NCI-H2196 (cell line): ENCODE measurements around the gene DDX1.
"Not testable (repeated sequence)": the region's sequence is repeated elsewhere in the genome, so short reads cannot be mapped to it uniquely, and the experiment has no call there.

Experiments used
- DNase-seq: peaks from one replicate; lab custom pipeline; 2025; ENCODE audit not compliant: unreplicated experiment; lab: John Stamatoyannopoulos, UW

Gene DDX1

GRCh38 chr2:15595342-15595905 is 3.8 kb downstream of the DDX1 start:
- DNase-seq: no peak

- DNase-seq: no peak
Observed at GRCh38 chr2:15595936-15596335, 4.3 kb downstream of the DDX1 start.

- DNase-seq: no peak
Observed at GRCh38 chr2:15596350-15596749, 4.7 kb downstream of the DDX1 start.

- no peak for DNase-seq
Observed at GRCh38 chr2:15596968-15597367, 5.3 kb downstream of the DDX1 start.

- no peak for DNase-seq
Observed at GRCh38 chr2:15599994-15600393, 8.3 kb downstream of the DDX1 start.

GRCh38 chr2:15601681-15602080 is 10.0 kb downstream of the DDX1 start:
- DNase-seq: no peak

GRCh38 chr2:15602393-15602792 is 10.7 kb downstream of the DDX1 start:
- DNase-seq: no peak

- DNase-seq: no peak
Observed at GRCh38 chr2:15603044-15603765, 11.5 kb downstream of the DDX1 start.

- no peak for DNase-seq
Observed at GRCh38 chr2:15603948-15604347, 12.3 kb downstream of the DDX1 start.

GRCh38 chr2:15605721-15606120 is 14.1 kb downstream of the DDX1 start:
- DNase-seq: no peak

GRCh38 chr2:15606481-15607441 is 15.1 kb downstream of the DDX1 start:
- no peak for DNase-seq

- no peak for DNase-seq
Observed at GRCh38 chr2:15607709-15608391, 16.2 kb downstream of the DDX1 start.

- DNase-seq: no peak
Observed at GRCh38 chr2:15608392-15608761, 16.7 kb downstream of the DDX1 start.

- DNase-seq: no peak
Observed at GRCh38 chr2:15609341-15610042, 17.8 kb downstream of the DDX1 start.

GRCh38 chr2:15610430-15610952 is 18.8 kb downstream of the DDX1 start:
- no peak for DNase-seq

- DNase-seq: not testable (repeated sequence)
Observed at GRCh38 chr2:15612101-15612500, 20.4 kb downstream of the DDX1 start.

- no peak for DNase-seq
Observed at GRCh38 chr2:15613736-15614429, 22.2 kb downstream of the DDX1 start.

- DNase-seq: no peak
Observed at GRCh38 chr2:15614545-15615300, 23.1 kb downstream of the DDX1 start.

GRCh38 chr2:15615301-15615920 is 23.7 kb downstream of the DDX1 start:
- DNase-seq: no peak
